Keratinocyte (primary cell): ENCODE results near the gene RPS16. TPM values are rescaled to one million over a fixed set of nuclear protein-coding genes. Genes with fewer than 3 reads are reported as not detected.

Experiments
- DNase-seq: peaks from one replicate; pipeline ENCODE4 v3.0.0-alpha.2; 2011; ENCODE audit warnings: low read depth, missing footprints, low spot score
- FAIRE-seq: peaks from 2 replicates; lab custom pipeline; 2011; peaks lifted over from hg19 to GRCh38; lab: Jason Lieb, UNC
- H2AFZ ChIP-seq: 2 replicates; pipeline ENCODE4 v1.6.0; 2012; ENCODE audit warnings: low read length, control low read depth, inconsistent platforms; ENCODE audit not compliant: control insufficient read depth
- H3K27ac ChIP-seq: 2 replicates; pipeline ENCODE4 v1.5.1; 2011; ENCODE audit warnings: low read length; ENCODE audit not compliant: control insufficient read depth, insufficient read depth
- H3K27me3 ChIP-seq: 3 replicates; pipeline ENCODE4 v1.6.0; 2011; ENCODE audit warnings: low read length; ENCODE audit not compliant: control insufficient read depth, insufficient read depth; ENCODE audit errors: extremely low read depth
- H3K36me3 ChIP-seq, 2 experiments: 2 replicates in 1 of 2; 3 replicates in 1 of 2; pipeline ENCODE4 v1.5.1; 2011; ENCODE audit warnings: low read length in 2 of 2, mild to moderate bottlenecking in 1 of 2; ENCODE audit not compliant: control insufficient read depth in 2 of 2, insufficient read depth in 2 of 2; ENCODE audit errors: extremely low read depth in 1 of 2
- H3K4me1 ChIP-seq: 3 replicates; pipeline ENCODE4 v1.5.1; 2011; ENCODE audit warnings: low read length; ENCODE audit not compliant: control insufficient read depth, insufficient read depth; ENCODE audit errors: extremely low read depth
- H3K4me2 ChIP-seq: 3 replicates; pipeline ENCODE4 v1.6.0; 2011; ENCODE audit warnings: low read depth, low read length; ENCODE audit not compliant: control insufficient read depth, insufficient read depth; ENCODE audit errors: extremely low read depth
- H3K4me3 ChIP-seq, 3 experiments: fragments of 200-600 bp in 1 of 3; sonication (generic) in 1 of 3; 2 replicates in 2 of 3; 3 replicates in 1 of 3; pipeline ENCODE4 v1.5.1; 2011 to 2016; ENCODE audit warnings: low read length in 3 of 3, mild to moderate bottlenecking in 3 of 3, control low read depth in 2 of 3, inconsistent platforms in 1 of 3, low read depth in 1 of 3, mixed read lengths in 1 of 3, mixed run types in 1 of 3, moderate library complexity in 1 of 3; ENCODE audit not compliant: control insufficient read depth in 2 of 3, insufficient read depth in 2 of 3; ENCODE audit errors: extremely low read depth in 1 of 3
- H3K79me2 ChIP-seq: 2 replicates; pipeline ENCODE4 v1.6.0; 2012; ENCODE audit warnings: low read length; ENCODE audit not compliant: control insufficient read depth, insufficient read depth
- H3K9ac ChIP-seq: 3 replicates; pipeline ENCODE4 v1.6.0; 2011; ENCODE audit warnings: low read length; ENCODE audit not compliant: control insufficient read depth, insufficient read depth; ENCODE audit errors: extremely low read depth
- H3K9me1 ChIP-seq: 3 replicates; pipeline ENCODE4 v1.6.0; 2011; ENCODE audit warnings: low read length; ENCODE audit not compliant: control insufficient read depth, insufficient read depth; ENCODE audit errors: extremely low read depth
- H3K9me3 ChIP-seq: 2 replicates; pipeline ENCODE4 v1.5.1; 2012; ENCODE audit warnings: low read depth, low read length; ENCODE audit not compliant: control insufficient read depth
- H4K20me1 ChIP-seq: 3 replicates; pipeline ENCODE4 v1.6.0; 2011; ENCODE audit warnings: low read length; ENCODE audit not compliant: control insufficient read depth, insufficient read depth; ENCODE audit errors: extremely low read depth
- CTCF ChIP-seq, 3 experiments: IDR thresholded peaks in 1 of 3; conservative IDR thresholded peaks in 1 of 3; optimal IDR thresholded peaks in 1 of 3; 2 replicates in 2 of 3; 3 replicates in 1 of 3; pipeline versions ENCODE3 to v1.5.1; 2011; ENCODE audit warnings: low read length in 3 of 3, mild to moderate bottlenecking in 3 of 3, moderate library complexity in 2 of 3, control low read depth in 1 of 3, inconsistent platforms in 1 of 3; ENCODE audit not compliant: insufficient read depth in 2 of 3; ENCODE audit errors: extremely low read depth in 1 of 3
- EZH2 ChIP-seq: IDR thresholded peaks from one replicate; pipeline ENCODE4 v1.6.1; 2012; ENCODE audit warnings: inconsistent platforms, mild to moderate bottlenecking, low read length, moderate library complexity
- dilution Hi-C: fragments of 300-500 bp; cut with MboI; formaldehyde crosslinking; loops from one replicate; pipeline ENCODE4 v1.7.0; 2020; ENCODE audit warnings: low sequenced_read_pairs; ENCODE audit not compliant: extremely low pct_ligation_motif_present
- polyA plus RNA-seq, 5 experiments: library from polyadenylated mRNA; depleted of rRNA in 3 of 5; stranded (reverse) in 3 of 5; stranded (forward) in 1 of 5; unstranded in 1 of 5; fragments of >200 nt; gene quantifications; 1 replicate in 1 of 5; 2 replicates in 3 of 5; 3 replicates in 1 of 5; pipeline versions ENCODE4 v1.2.1 to v1.2.3, GENCODE V29; 2011 to 2012; ENCODE audit warnings: missing spikeins in 2 of 5, low read depth in 1 of 5, low replicate concordance in 1 of 5

Gene RPS16
- polyA plus RNA-seq, 1 donor (not counting 4 experiments of a cell fraction or from before 2014, with no cell fraction given) = 1,323 TPM

DNA sequence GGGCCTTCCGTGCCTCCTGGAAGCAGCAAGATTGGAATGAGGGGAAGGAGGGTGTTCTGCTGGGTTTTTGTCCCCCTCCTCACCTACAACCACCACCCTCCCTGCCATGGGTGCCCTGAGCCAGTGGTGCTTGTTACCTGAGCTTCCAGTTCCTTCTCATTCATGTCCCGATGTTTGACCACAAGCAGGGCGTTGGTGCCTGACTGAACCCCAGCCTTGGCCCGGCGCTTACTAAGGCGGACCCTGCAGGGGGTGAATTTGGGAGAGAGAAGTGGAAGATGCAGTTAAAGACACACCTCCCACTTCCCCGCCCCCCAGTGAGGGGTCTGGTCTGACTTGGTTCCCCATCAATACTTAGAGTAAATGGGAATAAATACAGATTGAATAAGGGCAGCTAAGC lies 49.2 kb downstream of the RPS16 start:
- dilution Hi-C loops = no loop called here
- DNase-seq (no peak), FAIRE-seq (no peak)
- Histone ChIP-seq H3K27ac (no peak overlapping the region), H3K9me3 (no peaks in the 10 kb centered on the region), H3K9ac (no peak overlapping the region), H2AFZ (no peak overlapping the region), H3K79me2 (peaks cover 11% of the 10 kb centered on the region), H3K27me3 (no peaks in the 10 kb centered on the region), H3K4me1 (peaks cover 15% of the 10 kb centered on the region), H3K36me3 (peaks cover 49 to 58% of the 10 kb centered on the region in 2 experiments), H3K4me3 (no peak overlapping the region), H3K4me2 (no peak overlapping the region), H3K9me1 (peaks cover 3% of the 10 kb centered on the region), H4K20me1 (peaks cover 3% of the 10 kb centered on the region)
- no peak for TF ChIP-seq CTCF (optimal IDR thresholded peaks at IDR 0.05 in 1 of 3, IDR thresholded peaks at IDR 0.05 in 1 of 3, conservative IDR thresholded peaks at IDR 0.05 in 1 of 3; ENCODE audit: extremely low read depth in 1 of 3, insufficient read depth in 2 of 3, low read length in 3 of 3)
- TF ChIP-seq EZH2 = no peak

DNA sequence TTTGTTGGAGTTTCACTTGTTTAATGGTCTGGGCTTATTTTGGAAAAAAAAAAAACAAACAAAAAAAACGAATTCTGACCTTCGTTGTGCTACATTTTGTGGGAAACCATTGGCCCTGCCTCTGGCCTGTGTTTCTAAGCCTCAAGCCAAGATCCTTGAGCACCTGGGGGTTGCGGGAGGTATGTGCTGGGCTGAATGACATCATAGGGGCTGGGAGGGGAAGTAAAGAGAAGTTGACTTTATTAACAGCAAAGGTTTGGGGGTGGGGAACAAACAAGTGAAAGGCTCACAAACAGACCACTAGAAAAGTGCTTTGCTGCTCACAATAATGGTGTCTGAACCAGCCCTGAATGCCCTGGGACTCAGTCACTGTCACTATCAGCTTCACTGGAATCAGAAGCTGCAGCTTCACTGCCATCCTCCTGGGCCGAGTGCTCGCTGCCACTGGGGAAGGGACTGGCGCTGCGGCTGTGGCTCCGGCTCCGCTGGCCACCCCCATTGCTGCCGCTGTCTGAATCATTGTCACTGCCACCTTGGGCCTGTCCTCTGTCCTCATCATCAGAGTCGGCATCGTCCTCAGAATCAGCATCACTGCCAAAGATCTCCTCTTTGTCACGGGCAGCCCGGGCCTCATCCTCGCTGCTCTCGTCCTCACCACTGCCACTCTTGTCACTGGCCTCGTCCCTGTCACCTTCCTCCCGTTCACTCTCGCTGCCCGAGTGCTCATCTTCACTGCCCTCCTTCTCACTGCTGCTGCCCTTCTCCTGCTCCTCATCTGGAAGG lies 49.9 kb downstream of the RPS16 start:
- H3K36me3 ChIP-seq = peaks cover 52 to 58% of the 10 kb centered on the region in 2 experiments
- dilution Hi-C loops = no loop called here

More for the DNA sequence above, 49.9 kb downstream of the RPS16 start:
- FAIRE-seq (no peak), DNase-seq (no peak)
- H3K79me2 ChIP-seq = peaks cover 9% of the 10 kb centered on the region
- H3K9me3 ChIP-seq = no peaks in the 10 kb centered on the region
- no peak overlapping the region for H3K9ac ChIP-seq
- H3K9me1 ChIP-seq = peaks cover 3% of the 10 kb centered on the region
- TF ChIP-seq CTCF (optimal IDR thresholded peaks at IDR 0.05 in 1 of 3, IDR thresholded peaks at IDR 0.05 in 1 of 3, conservative IDR thresholded peaks at IDR 0.05 in 1 of 3; ENCODE audit: extremely low read depth in 1 of 3, insufficient read depth in 2 of 3, low read length in 3 of 3) (no peak), EZH2 (no peak)
- H3K27ac ChIP-seq = no peak overlapping the region
- no peak overlapping the region for H3K4me2 ChIP-seq
- peaks cover 15% of the 10 kb centered on the region for H3K4me1 ChIP-seq
- H2AFZ ChIP-seq = no peak overlapping the region
- H3K4me3 ChIP-seq = no peak overlapping the region
- peaks cover 3% of the 10 kb centered on the region for H4K20me1 ChIP-seq
- H3K27me3 ChIP-seq = no peaks in the 10 kb centered on the region
